Measurements from ENCODE around the gene EIF1B. TPM values are rescaled to one million over a fixed set of nuclear protein-coding genes. Genes with fewer than 3 reads are reported as not detected.

The EIF1B gene
- total RNA-seq, 4 donors from 2014 or later = 17.1 to 33.2 (median 23.9) TPM

Other genes with a start within 250 kb of the EIF1B start
- 1 to 10 TPM; 4.9 to 6.2 (median 5.4) TPM for gene ENTPD3, start 77.5 kb downstream of the EIF1B start, total RNA-seq
- 100 to 1,000 TPM; 452 to 555 (median 498) TPM for gene RPL14, start 147.6 kb downstream of the EIF1B start, total RNA-seq
- gene ZNF619, start 167.4 kb downstream of the EIF1B start, total RNA-seq = 1 to 10 TPM; 4.0 to 6.0 (median 5.2) TPM
- 1 to 10 TPM in 1 of 4 donors, under 1 TPM in 3; 0.51 to 1.0 (median 0.76) TPM for gene ZNF620, start 196.3 kb downstream of the EIF1B start, total RNA-seq
- gene ZNF621, start 215.3 kb downstream of the EIF1B start, total RNA-seq = 10 to 100 TPM in 3 of 4 donors, 1 to 10 TPM in 1; 7.8 to 13.9 (median 12.6) TPM